Effector CD8-positive, alpha-beta T cell (primary cell): Measurements from ENCODE around the gene KLHL8.

Experiments
- DNase-seq: peaks from one replicate; lab custom pipeline; 2025; lab: John Stamatoyannopoulos, UW
- total RNA-seq, 4 experiments: gene quantifications; one replicate each; lab custom pipeline; 2026; lab: John Stamatoyannopoulos, UW

Gene KLHL8
- total RNA-seq, result 21.0 to 25.3 (median 21.9) reads per million in 4 experiments

DNA sequence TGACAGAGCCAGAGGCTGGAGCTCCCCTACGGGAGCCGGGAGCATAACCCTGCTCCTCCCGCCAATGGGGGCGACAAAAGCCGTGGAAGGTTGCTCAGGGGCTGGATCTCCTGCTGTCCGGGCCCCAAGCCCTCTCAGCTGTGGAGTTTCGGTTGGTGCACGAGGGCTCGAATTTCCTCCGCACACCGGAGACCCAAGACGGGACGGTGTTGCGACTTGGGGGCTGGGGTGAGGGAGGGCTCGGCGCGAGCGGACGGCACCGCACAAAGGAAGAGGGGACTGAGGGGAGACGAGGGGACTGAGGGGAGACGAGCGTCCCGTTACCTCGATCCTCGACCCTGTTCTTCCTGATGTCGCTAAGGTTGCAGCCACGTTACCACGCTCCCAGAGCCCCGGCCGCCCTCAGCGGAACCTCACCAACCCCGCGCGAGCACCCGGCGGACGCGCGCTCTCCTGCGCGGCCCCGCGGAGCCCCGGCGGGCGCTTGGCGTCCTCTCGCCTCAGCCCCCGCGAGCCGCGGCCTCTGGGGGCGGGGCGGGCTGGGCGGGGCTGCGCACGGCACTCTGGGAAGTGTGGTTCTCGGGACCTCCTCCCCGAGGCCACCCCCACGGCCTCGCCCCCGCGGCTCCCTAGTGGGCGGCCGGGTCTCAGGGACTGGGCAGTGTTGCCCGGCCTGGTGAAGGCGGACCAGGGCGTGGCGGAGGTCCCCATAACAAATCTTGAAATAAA is at the start of gene KLHL8:
KLHL8 (minus strand) TSS at position 525 of the 729 bp plus-strand sequence. CDS start 25,079 bp downstream, outside the sequence.
- DNase-seq, result peak; percentile 80

GRCh38 chr4:87270144-87270543 is 49.7 kb upstream of the KLHL8 start:
- DNase-seq, result no peak

GRCh38 chr4:87268411-87268810 is 48.0 kb upstream of the KLHL8 start:
- DNase-seq, result no peak

GRCh38 chr4:87266986-87267385 is 46.6 kb upstream of the KLHL8 start:
- DNase-seq, result no peak

DNA sequence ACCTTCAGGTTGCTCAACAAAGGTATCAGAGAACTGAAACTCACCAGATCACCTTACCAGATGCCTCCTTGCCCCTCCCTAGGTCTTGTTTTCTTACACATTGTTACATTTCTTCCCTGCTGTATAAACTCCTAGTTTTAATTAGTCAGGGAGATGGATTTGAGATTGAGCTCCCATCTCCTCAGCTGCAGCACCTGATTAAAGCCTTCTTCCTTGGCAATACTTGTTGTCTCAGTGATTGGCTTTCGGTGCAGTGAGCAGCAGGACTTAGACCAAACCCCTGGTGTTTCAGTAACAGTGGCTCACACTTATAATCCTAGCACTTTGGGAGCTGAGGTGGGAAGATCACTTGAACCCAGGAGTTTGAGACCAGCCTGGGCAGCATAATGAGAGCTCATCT is 42.5 kb upstream of the KLHL8 start:
- DNase-seq, result no peak

GRCh38 chr4:87260477-87260876 is 40.1 kb upstream of the KLHL8 start:
- no peak for DNase-seq

DNA sequence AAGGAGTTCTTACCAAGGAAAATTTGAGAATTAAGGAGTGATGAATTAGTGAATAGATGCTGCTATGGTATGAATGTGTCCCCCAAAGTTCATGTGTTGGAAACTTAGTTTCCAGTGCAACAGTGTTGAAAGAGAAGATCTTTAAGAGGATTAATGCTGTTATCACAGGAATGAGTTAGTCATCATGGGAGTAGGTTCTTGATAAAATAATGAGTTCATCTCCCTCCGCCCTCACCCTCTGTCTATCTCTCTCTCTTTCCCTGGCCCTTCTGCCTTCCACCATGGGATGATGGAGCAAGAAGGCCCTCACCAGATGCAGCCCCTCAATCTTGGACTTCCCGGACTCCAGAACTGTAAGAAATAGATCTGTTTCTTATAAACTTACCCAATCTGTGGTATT is 38.3 kb upstream of the KLHL8 start:
- DNase-seq, result no peak

GRCh38 chr4:87257523-87257922 is 37.1 kb upstream of the KLHL8 start:
- no peak for DNase-seq

GRCh38 chr4:87255755-87256154 is 35.3 kb upstream of the KLHL8 start:
- DNase-seq, result no peak

GRCh38 chr4:87251106-87251505 is 30.7 kb upstream of the KLHL8 start:
- no peak for DNase-seq

DNA sequence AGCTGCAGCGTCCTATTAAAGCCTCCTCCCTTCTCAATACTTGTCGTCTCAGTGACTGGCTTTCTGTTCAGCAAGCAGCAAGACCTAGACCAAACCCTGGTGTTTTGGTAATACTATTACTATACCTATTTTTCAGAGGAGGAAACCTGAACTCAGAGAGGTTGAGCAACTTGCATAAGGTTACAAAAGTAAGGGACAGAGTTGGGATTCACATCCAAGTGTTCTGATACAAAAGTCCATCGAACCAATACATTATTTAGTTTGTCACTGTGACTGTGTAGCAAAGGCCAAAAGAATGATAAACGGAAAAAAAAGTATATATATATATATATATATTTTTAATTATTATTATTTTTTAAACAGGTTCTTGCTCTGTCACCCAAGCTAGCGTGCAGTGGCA is 29.9 kb upstream of the KLHL8 start:
- no peak for DNase-seq

DNA sequence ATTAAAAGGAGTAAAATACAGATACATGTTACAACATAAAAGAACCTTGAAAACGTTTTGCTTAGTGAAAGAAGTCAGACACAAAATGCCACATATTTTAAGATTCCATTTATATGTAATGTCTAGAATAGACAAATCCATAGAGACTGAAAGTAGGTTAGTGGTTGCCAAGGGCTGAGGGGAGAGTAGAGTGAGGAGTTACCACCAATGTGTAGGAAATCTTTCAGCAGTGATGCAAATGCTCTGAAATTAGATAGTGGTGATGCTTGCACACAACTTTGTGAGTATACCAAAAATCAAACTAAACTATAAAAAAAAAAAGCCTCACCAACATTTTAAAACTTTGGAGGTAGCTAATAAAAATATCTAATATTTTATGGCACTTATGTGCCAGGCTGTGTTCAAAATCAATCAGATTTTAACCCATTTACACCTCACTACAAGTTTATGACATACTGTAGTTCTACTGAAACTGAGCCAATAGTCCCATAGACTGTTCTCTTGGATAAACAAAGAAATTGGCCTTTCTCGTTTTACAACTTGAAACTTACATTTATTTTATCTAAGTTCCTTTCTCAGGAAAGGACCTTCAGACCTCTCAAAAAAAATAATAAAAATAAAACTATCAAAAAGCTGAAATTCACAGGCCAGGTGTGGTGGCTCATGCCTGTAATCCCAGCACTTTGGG is 29.1 kb upstream of the KLHL8 start:
- DNase-seq, result no peak

- DNase-seq, result no peak
Measured at GRCh38 chr4:87243426-87244053, 23.1 kb upstream of the KLHL8 start.

DNA sequence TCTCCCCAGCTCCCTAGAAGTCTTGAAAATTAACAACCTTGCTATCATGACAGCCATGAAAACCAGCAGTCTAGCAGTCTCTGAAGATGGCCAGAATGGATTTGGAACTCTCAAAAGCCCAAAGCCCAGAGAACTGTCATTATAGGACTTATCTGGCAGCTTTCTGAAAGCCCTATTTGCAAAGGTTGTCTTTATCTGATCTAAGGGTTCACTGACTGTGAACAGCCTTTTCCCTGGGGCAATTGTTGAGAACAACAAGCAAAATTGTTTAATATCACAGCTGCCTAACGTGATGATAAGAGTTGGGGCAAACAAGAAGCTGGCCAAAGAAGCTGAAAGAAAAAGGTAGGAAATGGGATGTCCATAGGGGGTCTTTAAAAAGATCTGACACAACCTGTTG is 20.9 kb upstream of the KLHL8 start:
- DNase-seq, result no peak

- DNase-seq, result no peak
Measured at GRCh38 chr4:87240341-87240740, 19.9 kb upstream of the KLHL8 start.

- DNase-seq, result no peak
Measured at GRCh38 chr4:87239821-87240220, 19.4 kb upstream of the KLHL8 start.

GRCh38 chr4:87239194-87239593 is 18.8 kb upstream of the KLHL8 start:
- DNase-seq, result no peak

DNA sequence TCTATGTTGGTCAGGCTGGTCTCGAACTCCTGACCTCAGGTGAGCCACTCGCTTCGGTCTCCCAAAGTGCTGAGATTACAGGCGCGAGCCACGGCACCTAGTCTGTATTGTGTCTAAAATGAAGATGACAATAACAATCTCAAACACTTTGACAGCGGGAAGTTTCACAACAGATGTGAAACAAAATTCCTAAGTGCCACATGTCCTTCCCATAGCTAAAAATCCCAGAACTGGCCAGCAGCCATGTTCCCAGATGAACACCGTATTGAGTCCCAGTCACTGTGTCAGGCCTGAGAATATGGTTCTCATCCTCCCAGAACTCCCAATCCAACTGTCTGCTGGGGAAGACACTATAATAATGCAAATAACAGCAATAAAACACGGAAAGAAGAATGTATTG is 16.4 kb upstream of the KLHL8 start:
- no peak for DNase-seq

DNA sequence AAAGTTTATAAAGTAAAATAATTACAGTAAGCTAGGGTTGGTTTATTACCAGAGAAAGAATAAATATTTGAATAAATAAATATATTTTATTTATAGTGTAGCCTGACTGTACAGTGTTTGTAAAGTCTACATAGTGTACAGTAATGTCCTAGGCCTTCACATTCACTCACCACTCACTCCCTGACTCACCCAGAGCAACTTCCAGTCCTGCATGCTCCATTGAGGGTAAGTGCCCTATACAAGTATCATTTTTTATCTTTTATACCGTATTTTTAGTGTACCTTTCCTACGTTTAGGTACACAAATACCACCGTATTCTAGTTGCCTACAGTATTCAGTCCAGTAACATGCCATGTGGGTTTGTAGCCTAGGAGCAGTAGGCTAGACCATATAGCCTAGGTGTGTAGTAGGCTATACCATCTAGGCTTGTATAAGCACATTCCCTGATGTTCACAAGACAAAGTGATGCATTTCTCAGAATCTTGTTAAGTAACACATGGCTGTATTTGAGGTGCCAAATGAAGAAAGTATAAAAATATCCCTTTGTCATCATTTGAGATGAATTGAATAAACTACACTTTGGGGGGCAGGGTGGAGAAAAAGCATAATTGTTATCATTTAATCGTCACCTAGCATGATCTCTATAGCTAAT is 14.7 kb upstream of the KLHL8 start:
- no peak for DNase-seq

GRCh38 chr4:87232216-87232615 is 11.8 kb upstream of the KLHL8 start:
- DNase-seq, result no peak

GRCh38 chr4:87230806-87231205 is 10.4 kb upstream of the KLHL8 start:
- DNase-seq, result no peak

DNA sequence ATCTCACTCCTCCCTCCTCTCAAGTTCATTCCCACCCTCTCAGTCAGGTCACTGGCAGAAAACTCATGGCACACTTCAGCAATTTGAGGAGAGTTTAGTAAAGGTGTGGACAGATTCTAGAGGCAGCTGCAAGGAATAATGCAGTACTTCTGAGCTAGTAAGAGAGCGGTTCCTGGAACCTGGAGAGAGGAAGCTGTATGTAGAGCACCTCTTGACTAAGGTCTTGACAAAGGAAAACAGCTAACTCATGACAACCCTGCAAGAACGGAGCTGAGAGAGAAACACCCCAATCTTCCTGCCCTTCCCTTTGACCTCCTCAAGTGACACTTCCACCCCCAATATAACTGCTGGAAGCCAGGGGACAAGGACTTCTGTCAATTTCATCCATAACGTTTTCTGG is 9.6 kb upstream of the KLHL8 start:
- no peak for DNase-seq
